SU-DHL-6 (cell line): ENCODE results near the gene UNK.

ENCODE experiments used
- H2AFZ ChIP-seq: fragments of 200-600 bp; sonication (generic); 2 replicates; pipeline ENCODE4 v1.6.1; 2014; ENCODE audit warnings: low read depth, mild to moderate bottlenecking, moderate library complexity, mixed read lengths, antibody characterized with exemption, low read length; ENCODE audit not compliant: severe bottlenecking
- H3F3A ChIP-seq: fragments of 200-600 bp; shearing (Covaris generic); 2 replicates; pipeline ENCODE4 v1.6.0; 2016; ENCODE audit warnings: antibody characterized with exemption, mild to moderate bottlenecking; ENCODE audit not compliant: insufficient read depth
- H3K27ac ChIP-seq: fragments of 200-600 bp; sonication (generic); 2 replicates; pipeline ENCODE4 v1.5.1; 2016; ENCODE audit warnings: low read depth, mild to moderate bottlenecking, low read length, moderate library complexity, mixed read lengths
- H3K27me3 ChIP-seq: fragments of 200-600 bp; sonication (generic), shearing (Covaris generic); 2 replicates; pipeline ENCODE4 v1.6.0; 2014; ENCODE audit warnings: mild to moderate bottlenecking, low read length
- H3K36me3 ChIP-seq: fragments of 200-600 bp; sonication (generic); 2 replicates; pipeline ENCODE4 v1.6.1; 2014; ENCODE audit warnings: mild to moderate bottlenecking, low read length, mixed read lengths
- H3K4me2 ChIP-seq: fragments of 300-600, 200-600 bp; shearing (Covaris generic), sonication (generic); 2 replicates; pipeline ENCODE4 v1.6.0; 2014; ENCODE audit warnings: low read length, low read depth, mild to moderate bottlenecking; ENCODE audit not compliant: poor library complexity, severe bottlenecking
- H3K4me3 ChIP-seq: fragments of 200-600 bp; sonication (generic); 2 replicates; pipeline ENCODE4 v1.5.1; 2014; ENCODE audit warnings: antibody characterized with exemption, low read length, mild to moderate bottlenecking, mixed read lengths; ENCODE audit not compliant: insufficient read depth, poor library complexity, severe bottlenecking
- H3K79me2 ChIP-seq: fragments of 200-600 bp; sonication (generic); 2 replicates; pipeline ENCODE4 v1.6.1; 2014; ENCODE audit warnings: mild to moderate bottlenecking, low read length, moderate library complexity; ENCODE audit not compliant: insufficient read depth
- H3K9ac ChIP-seq: fragments of 200-600 bp; sonication (generic); 2 replicates; pipeline ENCODE4 v1.7.0; 2014; ENCODE audit warnings: mild to moderate bottlenecking, low read length
- H3K9me2 ChIP-seq: fragments of 200-600 bp; sonication (generic); replicated peaks from 2 replicates; pipeline ENCODE4 v1.6.1; 2014; ENCODE audit warnings: low read length; ENCODE audit not compliant: insufficient read depth
- H3K9me3 ChIP-seq: fragments of 200-600 bp; sonication (generic); 2 replicates; pipeline ENCODE4 v1.6.1; 2014; ENCODE audit warnings: low read length, mixed read lengths; ENCODE audit not compliant: insufficient read depth
- H4K20me1 ChIP-seq: fragments of 200-600 bp; sonication (generic); 2 replicates; pipeline ENCODE4 v1.6.1; 2014; ENCODE audit warnings: low read depth, mild to moderate bottlenecking, antibody characterized with exemption, low read length, moderate library complexity, mixed read lengths
- CTCF ChIP-seq: fragments of 200-600 bp; sonication (generic); IDR thresholded peaks from one replicate; pipeline ENCODE4 v1.5.1; 2017; ENCODE audit warnings: antibody characterized with exemption, mild to moderate bottlenecking, low read length, moderate library complexity; ENCODE audit not compliant: insufficient read depth, poor library complexity, severe bottlenecking
- EZH2phosphoT487 ChIP-seq: fragments of 200-600 bp; sonication (generic), shearing (Covaris generic); conservative IDR thresholded peaks from 2 replicates; pipeline ENCODE4 v1.6.1; 2018; ENCODE audit warnings: mild to moderate bottlenecking, antibody characterized with exemption, low read length, moderate library complexity, mixed read lengths

UNK gene

GRCh38 chr17:75783069-75783783 is 1.4 kb upstream of the UNK start:
- H3K9ac ChIP-seq = peak overlapping the region; percentile 98
- peak overlapping the region; percentile 73 for H3K4me3 ChIP-seq
- 0 out of 2 replicates have a peak, but pooled peaks cover 3% of the 10 kb centered on the region for H3K9me3 ChIP-seq
- peak overlapping the region; percentile 96 for H3K27ac ChIP-seq
- peaks cover 45% of the 10 kb centered on the region for H3K79me2 ChIP-seq
- H4K20me1 ChIP-seq = peaks cover 6% of the 10 kb centered on the region
- peaks cover 6% of the 10 kb centered on the region; the same call in 1 of the 2 replicates for H3K36me3 ChIP-seq
- no peaks in the 10 kb centered on the region for H3K9me2 ChIP-seq
- peak; percentile 79 for TF ChIP-seq CTCF
- TF ChIP-seq EZH2phosphoT487 = no peak
- peak overlapping the region; percentile 67 for H2AFZ ChIP-seq
- H3F3A ChIP-seq = peaks cover 44% of the 10 kb centered on the region
- H3K27me3 ChIP-seq = no peaks in the 10 kb centered on the region
- peak overlapping the region; percentile 97 for H3K4me2 ChIP-seq

DNA sequence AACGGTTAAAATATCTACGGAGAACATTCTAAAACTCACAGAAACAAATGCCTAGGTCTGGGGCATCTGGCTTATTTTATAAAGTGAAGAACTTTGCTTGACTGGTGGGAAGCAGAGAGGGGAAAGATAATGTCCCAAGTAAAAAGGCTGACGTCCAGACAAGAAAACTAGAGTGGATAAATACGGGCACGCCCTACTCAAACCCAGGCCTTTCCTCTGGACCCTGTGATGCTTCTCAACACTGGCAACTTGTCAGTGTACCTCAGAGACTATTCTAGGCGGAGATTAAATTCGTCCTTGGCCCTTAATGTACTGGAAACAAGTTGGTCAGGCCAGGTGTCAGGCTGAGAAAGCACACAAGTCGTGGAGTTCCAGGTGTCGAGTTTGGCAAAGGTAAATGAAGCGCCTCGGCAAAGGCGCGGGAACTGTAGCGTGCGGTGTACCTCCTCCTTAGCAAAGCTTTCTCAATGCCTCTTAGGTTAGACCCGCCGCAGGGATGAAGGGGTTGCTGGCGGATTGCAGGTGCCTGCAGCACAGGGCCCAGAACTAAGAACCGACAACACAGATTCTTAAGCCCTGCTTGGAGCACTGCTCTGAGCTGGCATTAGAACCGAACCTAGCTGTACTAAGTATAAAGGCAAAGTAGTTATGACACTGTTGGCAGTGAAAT is 668 bp upstream of the UNK start:
- Histone ChIP-seq H3K36me3 (no peaks in the 10 kb centered on the region), H3K9me2 (no peaks in the 10 kb centered on the region), H3K4me2 (peak overlapping the region; percentile 97), H3K27ac (peak overlapping the region; percentile 96), H3K79me2 (peaks cover 45% of the 10 kb centered on the region), H4K20me1 (no peaks in the 10 kb centered on the region), H3K27me3 (no peaks in the 10 kb centered on the region), H3K4me3 (peak overlapping the region; percentile 73), H3K9ac (peak overlapping the region; percentile 98), H3F3A (peaks cover 44% of the 10 kb centered on the region), H3K9me3 (0 out of 2 replicates have a peak, but pooled peaks cover 3% of the 10 kb centered on the region), H2AFZ (peak overlapping the region; percentile 67)
- TF ChIP-seq CTCF (no peak), EZH2phosphoT487 (no peak)

GRCh38 chr17:75785016-75785890 is 647 bp downstream of the UNK start:
- H2AFZ ChIP-seq = peak overlapping the region; percentile 39
- H3K9me3 ChIP-seq = 0 out of 2 replicates have a peak, but pooled peaks cover 3% of the 10 kb centered on the region
- H3K36me3 ChIP-seq = no peaks in the 10 kb centered on the region
- no peak for TF ChIP-seq EZH2phosphoT487
- TF ChIP-seq CTCF = no peak
- peak overlapping the region; percentile 73 for H3K4me3 ChIP-seq
- H4K20me1 ChIP-seq = no peaks in the 10 kb centered on the region
- H3K9me2 ChIP-seq = no peaks in the 10 kb centered on the region
- peaks cover 52% of the 10 kb centered on the region for H3K79me2 ChIP-seq
- H3K27ac ChIP-seq = peak overlapping the region; percentile 96
- H3K4me2 ChIP-seq = peak overlapping the region; percentile 97
- peaks cover 43% of the 10 kb centered on the region for H3F3A ChIP-seq
- H3K27me3 ChIP-seq = no peaks in the 10 kb centered on the region
- peak overlapping the region; percentile 98 for H3K9ac ChIP-seq
